Stimulated activated CD8-positive, alpha-beta memory T cell treated with anti-CD3 and anti-CD28 coated beads, Interleukin-2, amount 100 ng/mL, for 1 hour (primary cell): ENCODE data around the gene WDR53.
"Not testable (repeated sequence)": the region's sequence is repeated elsewhere in the genome, so short reads cannot be mapped to it uniquely, and the experiment has no call there.

Source experiments
- DNase-seq, 2 donors: peaks; one replicate each; pipeline ENCODE4 v3.0.0-alpha.2; 2020; ENCODE audit warnings: low read depth in 2 of 2

The WDR53 gene

DNA sequence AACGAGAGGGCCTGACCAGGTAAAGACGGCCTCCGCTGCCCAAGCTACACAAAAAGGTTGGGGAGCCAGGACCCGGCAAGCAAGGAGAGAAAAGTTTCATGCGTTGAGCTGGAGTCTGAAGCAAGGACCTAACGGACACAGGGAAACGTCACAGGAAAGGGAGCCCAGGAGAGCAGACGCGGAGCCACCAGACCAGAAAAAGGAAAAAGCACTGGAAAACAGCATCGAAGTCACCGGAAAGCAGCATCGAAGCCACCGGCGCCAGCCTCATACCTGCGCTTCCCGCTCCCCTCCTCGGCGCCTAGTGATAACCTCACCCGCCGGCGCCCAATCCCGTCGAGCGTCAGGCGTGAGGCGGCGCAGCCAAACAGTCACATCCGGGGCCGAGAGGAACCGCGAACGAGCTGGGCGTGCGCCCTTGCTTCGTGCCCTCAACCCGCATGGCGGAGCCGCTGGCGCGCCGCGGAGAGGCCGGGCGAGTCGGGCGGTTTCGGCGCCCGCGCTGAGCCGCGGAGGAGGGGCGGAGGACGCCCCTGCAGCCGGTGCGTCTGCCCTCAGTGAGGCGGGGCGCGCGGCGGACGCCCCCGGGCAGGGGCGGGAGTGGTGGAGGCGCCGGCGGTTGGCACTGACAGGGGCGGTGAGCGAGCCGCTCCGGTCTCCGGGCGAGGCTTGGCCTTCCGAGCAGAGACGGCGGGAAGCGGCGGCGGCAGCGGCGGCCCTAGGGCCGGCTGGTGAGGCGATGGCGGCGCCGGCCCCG is at the start of gene WDR53, which contains the start of gene FBXO45:
TSS of gene WDR53 (minus strand) at position 309 of the 757 bp plus-strand sequence. CDS start 7,079 bp downstream, outside the sequence.
TSS of gene FBXO45 (plus strand) at position 415 of the 757 bp plus-strand sequence. CDS start at position 740, 325 bp downstream.
- peak; percentile 91 to 92 for DNase-seq

DNA sequence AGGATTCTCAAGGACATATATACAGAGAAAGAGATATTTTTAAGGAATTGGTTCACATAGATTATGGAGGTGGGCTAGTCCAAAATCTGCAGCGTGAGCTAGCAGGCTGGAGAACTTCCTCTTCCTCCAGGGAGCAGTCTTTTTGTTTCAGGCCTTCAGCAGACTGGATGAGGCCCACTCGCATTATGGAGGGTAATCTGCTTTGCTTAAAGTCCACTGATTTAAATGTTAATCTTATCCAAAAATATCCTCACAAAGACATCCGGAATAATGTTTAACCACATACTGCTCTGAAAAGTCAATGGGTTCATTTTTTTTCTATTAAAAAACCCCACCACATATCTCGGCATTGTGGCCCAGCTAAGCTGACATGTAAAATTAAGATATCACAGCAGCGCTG is 48.9 kb upstream of the WDR53 start:
- no peak for DNase-seq

DNA sequence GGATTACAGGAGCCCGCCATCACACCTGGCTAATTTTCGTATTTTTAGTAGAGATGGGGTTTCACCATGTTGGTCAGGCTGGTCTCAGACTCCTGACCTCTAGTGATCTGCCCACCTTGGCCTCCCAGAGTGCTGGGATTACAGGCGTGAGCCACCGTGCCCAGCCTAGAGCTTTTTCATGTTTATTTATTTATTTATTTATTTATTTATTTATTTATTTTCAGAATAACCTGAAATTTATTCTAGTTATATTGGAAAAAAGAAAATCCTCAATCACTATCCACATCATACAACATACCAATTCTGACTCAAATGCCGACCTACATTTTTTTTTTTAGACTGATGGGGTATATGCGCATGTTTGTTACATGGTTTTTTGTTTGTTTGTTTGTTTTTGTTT is 46.9 kb upstream of the WDR53 start:
- DNase-seq = not testable (repeated sequence)

DNA sequence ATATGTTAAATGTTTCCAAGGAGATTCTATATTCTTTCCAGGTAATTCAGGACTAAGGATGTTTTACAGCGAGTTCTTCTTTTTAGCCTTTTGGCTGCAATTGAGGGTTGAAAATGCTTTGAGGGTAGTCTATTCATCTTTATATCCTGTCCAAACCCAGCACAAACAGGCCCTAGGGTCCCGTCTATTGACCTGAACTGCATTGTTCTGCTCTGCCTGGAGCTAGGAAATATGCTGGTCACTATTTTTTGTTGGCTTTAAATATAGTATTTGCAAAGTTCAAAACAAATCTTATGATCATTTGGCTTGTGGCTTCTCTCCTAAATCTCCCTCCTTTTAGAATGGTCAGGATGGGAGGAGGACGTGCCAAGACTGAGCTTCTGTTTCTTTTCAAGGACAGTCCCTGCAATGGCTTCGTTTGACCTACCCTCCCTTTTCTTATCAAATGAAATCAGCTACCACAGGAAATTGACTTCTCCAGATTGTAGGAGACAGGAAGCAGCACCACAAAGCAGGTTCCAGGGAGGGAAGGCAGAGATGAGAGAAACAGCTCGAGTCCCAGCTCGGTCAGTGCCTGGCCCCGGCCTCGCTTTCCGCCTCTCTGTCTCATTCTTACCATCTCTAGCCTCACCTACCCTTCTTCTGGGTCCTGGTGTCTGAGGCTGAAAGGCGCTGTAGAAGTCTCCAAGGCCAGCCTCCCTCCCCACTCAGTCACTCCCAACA is 43.6 kb upstream of the WDR53 start:
- no peak for DNase-seq

DNA sequence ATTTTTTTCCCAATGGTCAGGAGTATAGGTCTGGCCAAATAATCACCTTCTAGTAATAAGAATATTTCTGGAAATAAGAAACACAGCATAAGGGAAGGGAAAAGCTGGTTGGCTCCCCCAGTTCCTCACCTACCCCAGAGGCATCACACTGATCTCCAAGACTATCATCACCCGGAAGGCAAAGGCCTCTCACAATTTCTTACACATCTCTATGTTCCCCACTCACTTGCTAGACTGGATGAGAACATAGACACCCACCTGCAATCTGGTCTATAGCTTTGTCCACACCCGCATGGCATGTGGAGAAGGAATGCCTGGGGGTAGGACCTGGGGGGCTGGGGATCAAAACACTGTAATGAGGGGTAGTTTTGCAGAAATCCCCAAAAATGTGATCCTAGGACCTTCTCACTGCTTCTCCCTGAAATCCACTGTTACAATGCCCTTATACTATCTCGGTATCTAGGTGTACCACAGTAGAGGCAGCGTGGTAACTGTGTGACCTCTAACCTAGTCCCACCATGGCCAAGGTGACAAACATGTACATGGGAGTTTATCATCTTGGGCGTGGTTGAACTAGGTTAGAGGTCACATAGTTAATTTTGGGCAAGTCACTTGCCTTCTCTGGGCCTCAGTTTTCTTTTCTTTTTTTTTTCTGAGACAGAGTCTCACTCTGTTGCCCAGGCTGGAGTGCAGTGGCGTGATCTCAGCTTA is 41.6 kb upstream of the WDR53 start:
- no peak for DNase-seq

DNA sequence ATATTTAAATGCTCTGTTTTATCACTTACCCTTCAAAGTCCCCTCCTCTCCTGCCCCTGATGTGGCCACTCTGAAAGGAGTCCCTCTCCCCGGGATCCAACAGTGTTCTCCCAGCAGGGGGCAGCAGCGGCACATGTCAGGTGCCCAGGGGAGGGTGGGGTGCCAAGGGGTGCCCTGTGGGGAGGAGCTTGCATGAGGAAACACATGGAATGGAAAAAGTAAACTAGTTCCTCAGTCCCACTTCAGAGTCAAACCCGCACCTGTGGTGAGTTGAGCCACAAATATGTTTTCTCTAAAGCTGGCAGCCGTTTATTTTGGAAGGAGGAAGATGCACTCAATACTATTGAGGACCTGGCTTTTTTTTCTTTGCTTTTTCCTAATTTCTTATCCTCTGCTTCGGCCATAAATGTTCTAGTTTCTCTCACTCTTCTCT is 41.0 kb upstream of the WDR53 start:
- peak; percentile 88 to 94 for DNase-seq

DNA sequence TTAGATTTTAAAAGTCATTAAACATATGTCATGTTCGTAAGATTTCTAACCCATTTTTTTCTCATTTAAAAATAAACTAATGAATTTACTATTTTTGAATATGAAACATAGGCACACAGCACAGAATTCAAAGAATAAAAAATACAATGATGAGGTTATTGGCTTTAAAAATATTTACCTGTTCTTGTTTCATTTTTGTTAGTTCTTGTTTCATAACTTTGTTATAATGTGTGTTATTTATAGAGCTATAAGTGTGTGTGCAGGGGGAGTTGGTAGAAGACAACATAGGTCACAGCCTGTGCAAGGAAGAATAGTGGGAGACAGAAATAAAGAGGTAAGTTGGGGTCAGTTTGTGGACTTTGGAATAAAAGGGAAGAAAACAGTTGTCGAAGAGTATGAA is 40.3 kb upstream of the WDR53 start:
- DNase-seq = no peak

DNA sequence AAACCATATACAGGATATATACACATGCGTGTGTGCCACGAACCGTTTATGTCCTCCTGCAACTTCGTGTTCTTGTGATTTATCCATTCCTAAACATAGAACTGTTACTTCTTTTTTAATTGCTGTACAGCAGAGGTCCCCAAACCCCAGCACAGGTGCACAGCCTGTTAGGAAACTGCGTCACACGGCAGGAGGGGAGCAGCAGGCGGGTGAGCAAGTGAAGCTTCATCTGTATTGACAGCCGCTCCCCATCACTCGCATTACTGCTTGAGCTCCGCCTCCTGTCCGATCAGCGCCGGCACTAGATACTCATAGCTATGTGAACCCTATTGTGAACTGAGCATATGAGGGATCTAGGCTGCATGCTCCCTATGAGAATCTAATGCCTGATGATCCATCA is 36.2 kb upstream of the WDR53 start:
- DNase-seq = no peak

DNA sequence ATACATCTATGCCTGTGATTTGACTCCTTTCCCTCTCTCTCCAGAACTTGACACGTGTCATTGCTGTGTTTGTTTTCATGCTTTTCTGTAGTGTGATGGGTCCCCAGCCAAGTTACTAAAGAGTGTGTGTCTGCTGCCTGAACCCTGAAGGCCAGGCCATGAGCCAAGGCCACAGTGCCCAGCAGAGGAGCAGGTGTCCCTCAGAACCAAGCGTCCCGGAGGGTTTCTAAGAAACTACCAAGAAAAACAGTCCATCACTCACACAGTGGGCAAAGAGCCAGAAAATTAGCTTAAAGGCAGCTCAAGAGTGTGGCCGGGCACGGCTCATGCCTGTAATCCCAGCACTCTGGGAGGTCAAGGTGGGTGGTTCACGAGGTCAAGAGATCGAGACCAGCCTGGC is 35.3 kb upstream of the WDR53 start:
- DNase-seq = no peak

DNA sequence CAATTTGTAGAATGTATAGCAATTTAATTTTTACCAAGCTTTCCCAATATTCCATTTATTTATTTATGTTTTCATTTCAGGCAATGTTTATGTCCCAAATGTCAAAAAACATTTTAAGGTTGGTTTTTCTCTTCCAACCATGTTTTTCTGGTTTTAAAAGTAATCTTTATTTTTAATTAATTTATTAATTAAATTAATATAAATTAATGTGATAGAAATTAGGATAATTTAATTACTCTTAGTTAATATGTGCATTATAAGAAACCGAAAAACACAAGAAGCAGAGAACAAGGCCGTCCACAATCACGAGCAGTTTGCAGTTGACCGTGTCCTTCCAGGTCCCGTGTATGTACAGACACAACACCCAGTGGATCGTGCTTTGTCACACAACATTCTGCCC is 34.3 kb upstream of the WDR53 start:
- no peak for DNase-seq

DNA sequence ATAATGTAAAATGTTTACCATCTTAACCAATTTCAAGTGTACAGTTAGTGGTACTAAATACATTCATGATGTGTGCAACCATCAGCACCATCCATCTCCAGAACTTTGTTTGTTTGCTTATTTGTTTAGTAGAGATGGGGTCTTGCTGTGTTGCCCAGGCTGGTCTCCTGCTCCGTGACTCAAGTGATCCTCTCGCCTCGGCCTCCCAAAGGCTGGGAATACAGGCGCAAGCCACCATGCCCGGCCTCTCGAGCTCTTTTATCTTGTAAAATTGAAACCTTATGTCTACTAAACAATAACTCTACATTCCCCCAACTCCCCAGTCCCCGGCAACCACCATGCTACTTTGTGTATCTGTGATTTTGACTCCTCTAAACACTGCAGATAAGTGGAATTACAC is 32.0 kb upstream of the WDR53 start:
- DNase-seq = no peak

DNA sequence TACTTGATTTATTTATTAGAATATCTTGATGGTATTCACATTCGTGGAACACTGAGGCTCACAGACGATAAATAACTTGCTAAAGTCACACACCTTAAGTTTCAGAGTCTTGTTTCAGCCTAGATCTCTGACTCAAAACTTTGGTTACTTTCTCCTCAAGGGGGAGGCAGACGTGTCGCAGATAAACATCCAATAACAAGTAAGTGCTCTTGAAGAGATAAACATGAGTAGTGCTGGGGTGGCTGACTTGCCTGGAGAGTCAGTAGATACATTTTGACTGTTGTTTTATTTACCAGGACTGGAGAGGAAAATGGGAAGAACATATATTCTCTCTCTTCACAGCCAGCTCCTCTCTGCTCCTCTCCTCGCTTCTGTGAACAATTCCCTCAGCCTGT is 31.4 kb upstream of the WDR53 start:
- no peak for DNase-seq

DNA sequence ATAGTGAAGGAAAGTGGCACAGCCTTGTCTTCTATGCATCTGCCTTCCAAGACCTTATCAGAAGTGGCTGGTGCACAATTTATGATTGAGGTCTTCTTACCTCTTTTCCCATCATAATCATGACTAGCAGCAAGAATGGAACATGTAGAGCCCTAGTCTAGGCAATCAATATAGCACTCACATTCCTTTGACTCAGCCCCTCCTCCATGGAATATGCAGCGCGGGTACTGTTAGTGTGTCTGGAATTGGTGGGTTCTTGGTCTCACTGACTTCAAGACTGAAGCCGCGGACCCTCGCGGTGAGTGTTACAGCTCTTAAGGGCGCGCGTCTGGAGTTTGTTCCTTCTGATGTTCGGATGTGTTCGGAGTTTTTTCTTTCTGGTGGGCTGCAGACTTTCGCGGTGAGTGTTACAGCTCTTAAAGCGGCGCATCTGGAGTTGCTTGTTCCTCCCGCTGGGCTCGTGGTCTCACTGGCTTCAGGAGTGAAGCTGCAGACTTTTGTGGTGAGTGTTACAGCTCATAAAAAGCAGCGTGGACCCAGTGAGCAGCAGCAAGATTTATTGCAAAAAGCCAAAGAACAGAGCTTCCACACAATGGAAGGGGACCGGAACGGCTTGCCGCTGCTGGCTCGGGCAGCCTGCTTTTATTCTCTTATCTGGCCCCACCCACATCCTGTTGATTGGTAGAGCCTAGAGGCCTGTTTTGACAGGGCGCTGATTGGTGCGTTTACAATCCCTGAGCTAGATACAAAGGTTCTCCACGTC is 29.8 kb upstream of the WDR53 start:
- DNase-seq = not testable (repeated sequence)

DNA sequence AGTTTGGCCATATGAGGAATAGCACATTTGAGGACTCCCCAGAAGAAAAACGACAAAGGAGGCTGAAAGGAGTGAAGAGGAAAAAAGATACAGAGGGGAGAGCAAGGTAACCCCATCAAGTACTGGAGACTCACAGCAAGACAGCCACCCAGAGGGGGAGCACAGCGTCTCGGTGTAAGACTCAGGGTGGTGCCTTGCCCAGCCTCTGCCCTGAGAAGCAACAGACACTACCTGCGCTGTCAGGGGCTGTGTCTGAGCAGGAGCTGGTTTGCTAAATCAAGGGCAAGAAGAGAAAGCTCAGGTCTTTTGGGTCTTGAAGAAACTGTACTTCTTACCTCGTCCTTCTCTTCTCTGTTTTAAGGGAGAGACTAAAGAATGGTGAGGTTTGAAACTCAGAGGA is 28.0 kb upstream of the WDR53 start:
- no peak for DNase-seq

DNA sequence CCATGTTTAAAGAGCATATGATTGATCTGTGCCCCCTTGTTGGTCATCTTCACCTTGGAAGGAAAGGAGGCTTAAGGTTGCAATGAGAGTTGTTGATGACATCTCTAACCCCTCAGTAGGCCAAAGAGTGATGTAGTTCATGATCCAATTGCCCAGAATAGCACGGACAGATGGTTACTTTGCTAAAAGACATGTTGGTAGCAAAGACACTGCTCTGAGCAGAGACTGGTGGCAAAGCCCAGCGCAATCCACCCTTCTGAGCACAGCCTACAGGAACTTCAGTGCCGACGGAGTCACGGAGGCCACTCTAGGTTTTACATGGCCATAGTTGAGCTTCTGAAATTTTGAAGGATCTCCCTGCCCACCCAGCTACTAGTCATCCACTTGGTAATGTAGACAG is 21.9 kb upstream of the WDR53 start:
- no peak for DNase-seq

DNA sequence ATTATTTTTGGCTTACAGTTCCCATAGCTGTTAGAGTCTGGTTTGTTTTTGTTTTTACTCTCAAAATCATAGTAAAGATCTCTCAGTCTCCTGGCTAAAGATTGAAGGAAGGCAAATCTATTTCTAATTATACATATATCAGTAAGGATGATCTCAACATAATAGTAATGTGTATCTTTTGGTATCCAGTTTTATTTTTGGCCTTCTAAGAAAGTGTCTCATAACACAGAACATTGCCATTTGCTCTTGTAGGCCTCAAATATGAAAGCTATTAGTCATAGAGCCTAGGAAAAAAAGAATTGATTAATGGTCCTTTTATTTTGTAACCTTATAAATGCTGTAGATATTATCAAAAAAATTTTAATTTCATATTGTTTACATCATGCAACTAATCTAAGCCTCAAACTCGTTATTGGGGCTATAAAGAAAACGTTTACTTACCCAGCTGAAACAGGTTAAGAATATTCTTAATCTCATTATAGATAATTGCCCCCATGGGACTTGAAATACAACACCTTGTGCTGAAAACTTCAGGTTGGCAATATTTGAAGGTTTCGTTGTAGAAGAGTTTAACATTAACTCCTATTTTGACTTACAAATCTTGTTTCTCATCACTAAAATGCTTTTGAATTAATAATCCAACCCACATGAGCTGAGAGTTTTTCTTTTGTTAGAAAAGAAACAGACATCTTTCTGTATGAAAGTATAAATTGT is 16.8 kb upstream of the WDR53 start:
- no peak for DNase-seq

DNA sequence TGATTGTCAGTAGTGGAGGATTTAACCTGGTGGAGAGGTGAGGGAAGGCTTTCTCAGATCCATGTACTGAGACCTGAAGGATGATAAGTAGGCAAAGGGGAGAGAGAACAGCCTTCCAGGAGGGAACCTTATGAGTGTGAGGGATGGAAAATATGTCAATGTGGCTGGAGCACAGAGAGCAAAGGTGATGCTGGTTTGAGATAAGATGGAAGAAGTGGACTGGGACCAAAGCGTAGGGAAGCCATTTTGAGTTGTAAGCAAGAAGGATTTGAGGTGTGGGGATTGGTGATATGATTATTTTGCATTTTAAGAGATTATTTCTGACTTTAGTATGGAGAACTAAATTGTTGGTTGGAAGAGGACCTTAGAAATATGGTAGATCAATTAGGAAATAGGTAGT is 4.0 kb upstream of the WDR53 start:
- no peak for DNase-seq

DNA sequence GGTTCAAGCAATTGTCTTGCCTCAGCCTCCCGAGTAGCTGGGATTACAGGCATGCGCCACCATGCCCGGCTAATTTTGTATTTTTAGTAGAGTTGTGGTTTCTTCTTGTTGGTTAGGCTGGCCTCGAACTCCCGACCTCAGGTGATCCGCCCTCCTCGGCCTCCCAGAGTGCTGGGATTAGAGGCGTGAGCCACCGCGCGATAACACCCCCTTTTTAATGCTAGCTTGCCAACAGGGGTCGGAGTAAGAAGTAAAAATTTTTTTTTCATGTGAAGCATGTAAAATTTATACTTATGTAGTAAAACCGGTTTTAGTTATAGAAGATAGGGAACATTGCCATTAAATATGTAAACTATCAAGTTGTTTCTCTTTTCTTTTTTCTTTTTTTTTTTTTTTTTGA is 2.0 kb upstream of the WDR53 start:
- not testable (repeated sequence) for DNase-seq

DNA sequence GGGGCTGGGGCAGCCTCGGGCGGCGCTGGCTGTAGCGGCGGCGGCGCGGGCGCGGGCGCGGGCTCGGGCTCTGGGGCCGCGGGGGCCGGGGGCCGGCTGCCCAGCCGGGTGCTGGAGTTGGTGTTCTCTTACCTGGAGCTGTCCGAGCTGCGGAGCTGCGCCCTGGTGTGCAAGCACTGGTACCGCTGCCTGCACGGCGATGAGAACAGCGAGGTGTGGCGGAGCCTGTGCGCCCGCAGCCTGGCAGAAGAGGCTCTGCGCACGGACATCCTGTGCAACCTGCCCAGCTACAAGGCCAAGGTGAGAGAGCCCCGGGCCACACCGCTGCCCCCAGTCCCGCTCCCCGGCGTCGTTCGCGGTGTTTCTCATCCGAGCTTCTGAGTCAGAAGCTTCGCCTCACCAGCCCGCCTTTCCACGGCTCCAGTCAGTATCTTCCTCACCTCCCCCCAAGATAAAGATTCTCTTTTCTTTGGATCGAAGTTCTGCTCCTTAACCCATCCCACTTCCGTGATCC is 706 bp upstream of the WDR53 start:
- peak; percentile 6 to 15 for DNase-seq

DNA sequence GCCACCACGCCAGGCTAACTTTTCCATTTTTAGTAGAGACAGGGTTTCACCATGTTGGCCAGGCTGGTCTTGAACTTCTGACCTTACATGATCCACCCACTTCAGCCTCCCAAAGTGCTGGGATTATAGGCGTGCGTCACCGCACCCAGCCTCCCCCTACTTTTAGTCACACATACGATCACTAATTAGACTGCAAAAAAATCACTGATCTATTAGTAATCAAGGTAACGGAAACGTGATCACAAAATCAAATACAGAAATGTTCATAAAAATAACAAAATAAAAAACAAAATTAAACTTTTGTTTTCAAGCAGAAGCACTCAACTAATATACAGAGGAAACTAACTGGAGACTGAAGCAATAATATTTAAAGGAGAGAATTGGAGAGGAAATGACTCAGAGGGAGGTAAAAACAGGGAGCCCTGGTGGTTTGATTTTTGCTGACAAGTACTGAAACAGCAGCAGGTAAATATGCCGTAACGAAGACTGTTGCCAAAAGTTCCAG is 4.6 kb downstream of the WDR53 start:
- DNase-seq = no peak

DNA sequence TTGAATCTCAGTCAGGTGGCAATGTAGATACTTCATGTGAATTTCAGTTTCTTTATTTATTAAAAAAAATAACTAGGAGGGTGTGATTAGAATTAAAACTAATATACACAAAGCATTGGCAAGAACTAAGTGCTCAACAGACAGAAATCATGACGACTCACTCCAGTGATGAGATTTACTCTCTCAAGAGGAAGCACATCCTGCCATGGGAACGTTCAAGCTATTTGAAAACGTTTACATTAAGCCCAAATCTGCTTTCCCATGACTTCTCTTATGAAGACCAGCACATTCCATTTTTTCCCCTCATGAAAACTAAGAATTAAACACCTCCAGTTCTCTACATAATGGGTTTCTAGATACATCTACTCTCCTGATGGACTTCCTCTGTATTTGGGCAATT is 8.5 kb downstream of the WDR53 start:
- DNase-seq = no peak
